ENCODE data around the gene BMPER.

The BMPER gene

DNA sequence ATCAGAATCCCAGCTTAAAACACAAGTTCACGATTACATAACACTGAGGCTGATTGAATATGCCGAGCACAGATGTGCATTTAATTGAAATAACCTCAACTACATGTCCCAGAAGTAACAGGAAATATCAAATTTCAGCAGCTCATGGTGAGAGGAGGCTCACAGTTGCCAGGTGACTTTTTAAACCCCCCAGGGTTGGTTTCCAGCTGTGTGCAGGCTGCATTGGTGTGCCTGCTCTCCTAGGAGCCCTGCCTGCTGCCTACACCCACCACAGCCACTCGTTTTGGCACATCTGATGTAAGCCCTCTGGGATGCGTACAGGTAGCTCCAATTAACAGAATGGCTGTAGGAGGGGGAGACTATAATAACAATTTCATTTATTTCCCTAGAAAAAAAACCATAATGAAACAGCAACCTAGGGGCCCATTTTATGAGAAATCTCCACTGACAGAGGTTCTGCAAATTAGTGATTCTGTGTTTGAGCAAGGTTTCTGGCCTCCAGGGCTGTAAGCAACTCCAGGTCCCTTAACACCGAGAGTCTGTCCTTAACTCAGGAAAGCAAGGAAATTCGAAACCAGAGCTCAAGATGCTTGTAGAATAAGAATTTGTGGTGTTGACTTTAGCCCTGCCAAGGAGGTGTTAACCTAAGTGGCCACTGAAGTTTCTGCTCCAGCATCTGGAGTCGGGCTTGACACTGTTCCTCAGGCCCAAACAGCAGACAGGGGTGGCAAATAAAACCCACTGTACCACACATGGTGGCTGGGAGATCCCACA is 161.9 kb downstream of the BMPER start:
- no peak for DNase-seq

DNA sequence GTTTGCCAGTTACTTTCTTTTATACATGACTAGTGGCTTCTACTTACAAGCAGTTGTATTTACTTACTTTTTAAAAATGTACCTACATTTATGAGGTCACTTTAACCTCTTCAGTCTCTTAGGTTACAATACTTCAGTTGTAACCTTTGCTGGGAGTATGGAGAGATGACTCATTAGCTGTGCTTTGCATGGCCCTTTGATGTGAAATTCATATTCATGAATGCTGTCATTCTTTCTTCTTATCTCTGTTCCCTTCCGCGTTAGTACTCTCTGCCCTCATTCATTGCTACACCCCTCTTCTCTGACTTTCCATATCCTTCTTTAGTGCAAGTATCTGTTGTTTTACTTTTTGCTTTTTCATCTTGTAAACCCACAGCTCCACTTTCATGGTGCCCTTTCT is 164.3 kb downstream of the BMPER start:
- no peak for DNase-seq

DNA sequence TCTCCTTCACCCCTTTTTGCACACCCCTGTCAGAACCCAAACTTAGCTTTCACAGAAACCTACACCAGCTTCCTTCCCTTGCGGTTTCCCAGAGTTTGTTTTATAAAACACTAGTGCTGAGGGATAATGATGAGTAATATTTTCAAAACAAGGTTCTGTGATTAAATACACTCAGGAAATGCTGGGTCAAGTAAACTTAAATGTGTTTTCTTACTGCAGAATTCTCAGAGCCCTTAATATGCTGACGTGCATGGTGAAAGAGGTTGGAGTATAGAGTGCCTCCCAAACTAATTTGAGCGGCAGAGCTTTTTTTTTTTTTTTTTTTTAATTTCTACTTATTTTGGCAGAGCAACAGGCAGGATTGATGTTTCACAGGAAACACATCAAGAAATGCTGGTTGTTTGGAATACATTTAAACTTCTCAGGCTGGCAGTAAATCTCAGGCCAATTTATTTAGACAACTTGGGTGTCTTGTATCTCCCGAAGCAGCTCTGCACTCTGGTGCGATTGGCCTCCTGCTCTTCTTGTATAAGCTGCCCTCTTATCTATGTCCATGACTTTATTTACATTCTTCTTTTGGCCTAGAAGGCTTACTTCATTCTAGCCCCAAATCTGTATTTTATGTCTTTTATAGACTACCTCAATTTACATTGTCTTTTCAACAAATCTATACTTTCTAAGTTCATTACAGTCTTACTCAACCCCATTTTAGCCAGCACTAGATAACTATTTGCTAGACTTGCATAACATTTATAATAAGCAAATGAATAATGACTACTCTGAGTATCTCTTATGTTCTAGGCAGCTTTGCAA is 165.4 kb downstream of the BMPER start:
- DNase-seq, result no peak

DNA sequence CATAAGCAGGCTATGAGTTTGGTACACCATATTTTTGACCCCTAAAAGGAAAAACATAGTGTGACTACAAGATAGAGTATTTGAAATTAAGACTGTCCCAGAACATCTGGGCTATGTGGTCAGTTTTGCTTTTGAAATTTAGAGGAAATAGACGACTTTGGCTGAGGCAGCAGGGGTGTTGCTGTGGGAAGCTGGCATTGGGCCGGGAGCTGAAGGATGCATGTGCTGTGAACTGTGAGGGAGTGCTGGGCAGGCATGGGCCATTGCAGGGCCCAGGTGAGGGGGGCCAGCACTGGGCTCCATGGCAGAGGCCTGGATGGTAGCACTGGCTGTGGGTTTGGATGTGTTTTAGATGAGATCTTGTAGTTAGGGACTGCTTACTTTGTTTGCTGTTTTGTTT is 168.3 kb downstream of the BMPER start:
- DNase-seq, result no peak

DNA sequence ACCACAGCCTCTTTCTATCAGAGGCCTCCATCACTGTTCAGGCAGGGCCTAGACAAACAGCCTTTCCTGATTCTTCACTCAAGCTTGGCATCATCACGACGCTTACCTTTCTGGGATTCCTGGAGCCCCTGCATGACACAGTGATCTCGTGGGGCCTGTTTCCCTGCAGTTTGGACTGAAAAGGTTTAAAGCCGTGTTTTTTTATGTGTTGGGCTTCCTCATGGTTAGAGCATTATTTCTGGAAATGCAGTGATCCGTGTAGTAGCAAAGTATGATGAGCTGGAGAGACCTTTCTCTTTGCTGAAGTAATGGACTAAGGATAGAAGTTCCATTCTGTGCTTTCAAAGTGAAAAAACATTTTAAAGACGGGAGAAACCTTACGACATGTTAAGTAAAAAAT is 169.1 kb downstream of the BMPER start:
- no peak for DNase-seq

DNA sequence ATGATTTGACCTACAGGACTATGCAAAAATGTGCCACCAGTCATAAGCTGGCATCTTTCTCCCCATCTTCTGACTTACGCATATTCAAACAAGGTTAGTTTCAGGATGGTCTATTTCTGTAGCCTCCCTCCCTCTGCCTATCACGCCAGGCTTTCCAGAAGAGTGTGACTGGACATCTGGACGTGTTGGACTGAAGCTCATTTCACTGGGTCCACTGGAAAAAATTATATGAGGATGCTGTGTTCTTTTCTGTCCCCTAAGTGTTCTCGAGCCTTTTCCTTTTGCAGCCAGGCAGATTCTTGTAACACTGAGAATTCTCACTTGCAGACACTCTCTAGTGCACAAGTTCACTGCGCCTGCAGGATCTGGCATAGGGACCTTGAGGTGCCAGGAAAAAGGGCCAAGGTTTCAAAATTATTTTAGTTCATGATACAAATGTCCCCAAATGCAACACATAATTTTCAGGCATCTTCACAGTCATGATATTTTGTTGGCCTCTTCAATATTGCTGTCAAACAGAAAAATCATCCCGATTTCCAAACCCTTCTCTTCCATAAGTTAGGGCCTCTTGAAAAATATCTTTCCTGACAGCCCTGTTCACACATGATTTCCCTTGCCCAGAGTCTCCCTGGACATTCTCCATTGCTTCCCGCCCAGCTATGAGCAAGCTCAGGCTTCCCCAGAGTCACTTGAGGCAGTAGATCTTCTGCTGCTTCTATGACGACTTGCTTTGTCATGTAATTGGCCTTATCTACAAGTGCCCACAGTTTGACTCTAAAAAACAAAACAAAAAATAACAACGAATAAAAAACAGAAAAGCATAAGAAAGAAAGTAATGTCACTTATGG is 170.4 kb downstream of the BMPER start:
- no peak for DNase-seq

DNA sequence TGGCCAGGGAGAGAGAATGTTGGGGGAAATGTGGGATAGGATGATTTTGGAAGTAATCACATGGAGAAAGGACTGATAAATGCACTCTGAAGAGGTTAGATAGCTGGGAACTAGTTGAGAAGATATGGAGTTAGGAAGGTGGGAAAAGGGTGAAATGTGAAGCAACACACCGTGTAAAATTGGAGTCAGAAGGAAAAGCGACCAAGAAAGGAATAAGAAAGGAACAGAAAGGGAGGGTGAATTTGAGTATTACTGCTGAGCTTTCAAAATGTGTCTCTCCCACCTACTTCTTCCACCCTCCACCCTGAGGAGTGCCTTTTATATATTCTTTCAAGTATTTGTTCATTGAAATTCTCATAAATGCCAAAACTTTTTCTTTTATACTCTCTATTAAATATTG is 171.8 kb downstream of the BMPER start:
- DNase-seq, result no peak

DNA sequence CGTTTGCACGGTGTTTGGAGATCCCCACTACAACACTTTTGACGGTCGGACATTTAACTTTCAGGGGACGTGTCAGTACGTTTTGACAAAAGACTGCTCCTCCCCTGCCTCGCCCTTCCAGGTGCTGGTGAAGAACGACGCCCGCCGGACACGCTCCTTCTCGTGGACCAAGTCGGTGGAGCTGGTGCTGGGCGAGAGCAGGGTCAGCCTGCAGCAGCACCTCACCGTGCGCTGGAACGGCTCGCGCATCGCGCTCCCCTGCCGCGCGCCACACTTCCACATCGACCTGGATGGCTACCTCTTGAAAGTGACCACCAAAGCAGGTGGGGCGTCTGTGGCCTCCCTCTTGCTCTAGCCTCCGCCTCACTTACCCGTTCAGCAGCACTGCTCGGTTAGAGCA is 173.5 kb downstream of the BMPER start:
- no peak for DNase-seq

DNA sequence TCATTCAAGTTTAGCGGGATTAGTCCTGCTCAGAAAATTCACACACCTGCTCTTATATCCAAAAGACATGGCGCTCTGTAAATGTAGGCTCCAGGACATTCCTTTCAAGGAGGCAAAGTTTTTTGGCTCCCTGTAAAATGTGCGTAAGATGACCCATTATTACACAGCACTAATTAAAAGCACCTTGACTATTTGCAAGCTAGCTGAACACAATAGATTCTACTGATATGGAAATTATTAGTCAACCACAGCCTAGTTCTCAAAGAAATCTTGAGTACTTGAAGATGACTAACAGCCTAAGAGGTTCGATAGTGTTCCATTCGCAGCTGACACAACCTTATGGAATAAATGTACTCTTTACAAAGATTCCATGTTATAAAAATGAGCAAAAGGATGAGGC is 175.2 kb downstream of the BMPER start:
- no peak for DNase-seq

DNA sequence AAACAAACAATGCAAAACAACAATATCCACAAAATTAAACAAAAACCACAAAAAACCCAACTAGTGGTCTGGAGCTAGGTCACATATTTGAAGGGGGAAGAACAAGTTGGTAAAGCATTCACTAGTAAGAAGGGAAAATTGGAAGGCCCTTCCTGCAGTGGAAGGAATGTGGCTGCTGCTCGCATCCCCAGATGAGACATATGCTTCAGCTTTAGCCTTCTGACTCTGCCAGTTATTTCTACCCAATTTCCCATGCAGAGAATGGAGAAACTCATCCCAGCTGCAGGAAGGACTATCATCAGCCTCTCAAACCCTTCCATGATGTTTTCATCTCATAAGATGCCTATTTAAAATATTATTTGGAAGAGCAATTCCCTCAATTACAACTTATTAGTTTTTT is 176.6 kb downstream of the BMPER start:
- DNase-seq, result no peak

DNA sequence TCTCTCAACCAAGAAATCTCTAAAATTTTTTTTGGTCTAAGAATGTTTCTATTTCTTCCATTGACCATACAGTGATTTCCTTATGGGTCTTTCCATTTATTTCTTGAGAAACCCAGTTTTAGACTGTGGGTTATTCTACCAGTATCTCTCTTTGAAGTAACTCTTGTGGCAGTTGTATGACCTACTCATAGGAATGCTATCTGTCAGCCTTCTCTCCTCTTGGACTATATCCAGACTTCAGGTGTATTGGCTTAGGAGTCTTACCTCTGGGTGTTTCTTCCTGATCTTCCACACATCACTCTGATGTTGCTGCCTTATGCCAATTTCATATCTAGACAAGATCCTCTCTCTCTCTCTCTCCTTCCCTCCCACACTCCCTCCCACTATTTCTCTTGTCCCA is 178.1 kb downstream of the BMPER start:
- DNase-seq, result no peak

DNA sequence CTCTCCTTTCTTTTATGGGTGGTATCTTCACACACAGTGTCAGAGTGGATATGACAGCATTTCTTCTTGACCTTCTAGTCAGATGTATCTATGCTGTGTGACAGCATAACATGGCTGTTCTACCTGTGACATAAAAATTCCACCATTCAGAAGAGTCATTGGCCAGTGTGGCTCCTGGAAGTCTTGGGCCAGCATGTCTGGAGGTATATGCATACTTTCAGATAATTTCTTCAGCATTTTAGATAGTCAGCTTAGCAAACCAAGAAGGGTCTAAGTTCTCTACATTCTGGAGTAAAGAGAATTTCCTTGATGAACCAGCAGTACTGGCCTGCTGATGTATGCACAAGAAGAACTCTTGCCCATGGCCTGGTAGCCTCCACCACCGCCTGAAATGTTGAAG is 179.3 kb downstream of the BMPER start:
- DNase-seq, result no peak

DNA sequence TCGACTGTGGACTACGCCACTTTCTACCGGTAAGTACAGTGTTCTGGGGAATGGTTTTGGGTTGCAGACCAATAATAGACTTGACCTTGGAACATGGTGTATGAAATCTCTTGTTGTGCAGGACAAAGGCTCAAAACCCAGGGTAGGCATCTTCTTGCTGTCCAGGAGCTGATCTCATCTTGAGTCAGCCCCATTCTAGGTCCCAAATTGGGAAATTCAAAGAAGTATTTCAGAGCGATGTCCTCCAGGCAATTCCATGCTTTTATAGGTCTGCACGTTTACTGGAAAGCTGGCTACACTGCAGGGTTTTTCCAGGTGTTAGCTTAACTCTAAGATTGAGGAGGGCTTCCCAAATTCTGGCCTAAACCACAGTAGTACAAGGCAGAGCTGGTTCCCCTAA is 180.7 kb downstream of the BMPER start:
- DNase-seq, result no peak

DNA sequence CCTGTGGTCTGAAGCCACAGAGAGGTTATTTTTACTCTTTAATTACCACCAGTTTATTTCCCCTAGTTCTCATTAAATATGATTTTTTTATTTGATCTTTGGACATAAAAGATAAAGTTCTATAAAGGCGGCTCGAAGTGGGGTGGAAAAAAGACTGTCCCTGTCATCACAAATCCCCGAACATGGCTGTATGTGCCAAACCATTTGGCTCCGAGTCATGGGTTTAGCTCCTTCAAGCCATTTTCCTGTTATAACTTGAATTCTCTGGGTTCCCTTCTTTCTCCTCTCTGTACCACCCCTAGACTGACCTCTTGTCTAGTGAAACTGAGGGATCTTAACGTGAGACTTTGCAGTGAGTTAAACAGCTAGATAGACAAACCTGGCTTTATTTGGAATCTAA is 181.6 kb downstream of the BMPER start:
- DNase-seq, result no peak

DNA sequence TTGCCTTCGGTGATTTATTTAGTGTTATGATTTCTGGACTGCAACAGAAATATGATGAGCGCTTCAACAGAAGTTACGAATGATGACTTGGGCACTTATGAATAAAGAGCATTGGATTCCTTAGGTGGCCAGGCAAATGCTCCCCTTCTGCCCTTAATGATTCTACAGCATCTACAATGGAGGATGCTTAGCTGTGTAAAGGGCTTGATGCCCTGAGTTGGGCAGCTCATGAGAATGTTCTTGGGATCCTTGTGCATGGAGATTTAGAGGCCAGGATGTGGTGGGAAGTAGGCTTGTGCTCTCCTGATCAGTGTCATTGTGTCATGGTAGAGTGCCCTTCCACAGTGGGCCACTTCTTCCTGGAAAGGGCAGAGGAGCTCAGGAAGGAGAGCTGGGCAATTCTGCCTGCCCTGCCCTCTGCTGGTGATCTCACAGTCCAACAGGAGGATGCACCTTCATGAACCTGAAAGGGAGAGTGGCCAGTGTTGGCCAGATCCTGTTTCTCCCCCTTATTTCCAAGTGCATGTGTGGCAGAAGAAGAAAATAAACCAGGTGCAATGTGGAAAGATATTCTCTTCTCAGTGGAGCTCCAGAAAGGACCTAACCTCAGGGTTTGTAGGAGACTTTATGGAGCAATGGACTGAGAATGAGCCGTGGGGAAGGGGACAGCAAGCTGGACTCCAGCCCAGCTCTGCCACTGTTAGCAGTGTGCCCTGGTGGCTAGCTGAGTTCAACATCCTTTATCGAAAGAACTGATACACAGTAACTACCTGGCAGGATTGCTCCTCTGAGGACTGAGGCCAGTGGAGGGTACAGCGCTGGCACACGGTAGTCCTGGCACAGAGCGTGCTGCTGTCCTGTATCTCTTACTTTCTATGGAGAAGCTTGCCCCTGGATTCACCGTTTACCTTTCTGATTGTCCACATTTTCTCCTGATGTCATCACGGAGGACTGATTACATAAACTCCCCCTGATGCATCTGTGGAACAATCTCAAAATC is 182.9 kb downstream of the BMPER start:
- no peak for DNase-seq

DNA sequence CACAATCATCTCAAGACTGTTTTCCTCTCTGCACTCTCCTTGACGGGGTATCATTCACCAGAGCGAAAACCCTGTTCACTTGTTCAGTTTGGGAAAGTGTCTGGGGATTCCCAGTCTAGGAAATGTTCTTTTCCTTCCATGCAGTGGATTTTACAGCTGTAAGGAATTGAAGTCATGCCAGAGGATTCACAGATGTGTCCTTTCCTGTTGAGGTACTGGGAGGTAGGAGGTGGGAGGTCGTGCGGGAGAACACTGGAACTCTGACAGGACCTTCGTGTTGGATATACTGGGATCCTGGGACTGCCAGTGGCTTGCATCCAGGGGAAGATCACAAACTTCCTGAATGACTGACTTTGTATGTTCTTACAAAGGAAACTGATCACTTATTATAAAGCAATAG is 185.5 kb downstream of the BMPER start:
- no peak for DNase-seq

DNA sequence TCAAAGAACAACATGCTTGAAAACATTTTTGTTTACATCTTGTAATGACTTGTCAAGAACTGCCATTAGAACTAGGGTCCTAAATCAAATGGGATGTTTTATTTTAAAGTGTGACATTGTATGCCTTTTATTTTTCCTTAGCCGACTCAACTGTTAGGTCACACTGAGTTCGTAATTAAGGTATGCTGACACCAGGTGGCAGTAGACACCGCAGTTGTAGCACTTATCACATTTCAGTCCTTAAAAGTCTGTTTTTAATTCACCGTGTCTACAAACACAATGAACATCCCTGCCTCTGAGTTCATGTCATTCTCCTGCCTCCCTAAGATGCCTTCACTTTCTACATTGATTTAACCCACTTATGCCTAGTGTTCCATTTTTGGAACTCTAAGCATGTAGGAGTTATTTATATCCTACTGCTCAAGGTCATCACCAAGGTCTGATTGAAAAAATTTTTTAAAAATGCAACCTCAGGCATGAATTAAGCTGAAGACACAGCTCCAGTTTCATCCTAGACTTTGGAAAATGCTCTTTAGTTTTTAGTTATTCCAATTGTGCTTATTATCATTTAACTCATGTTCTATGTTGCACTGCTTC is 186.1 kb downstream of the BMPER start:
- no peak for DNase-seq

DNA sequence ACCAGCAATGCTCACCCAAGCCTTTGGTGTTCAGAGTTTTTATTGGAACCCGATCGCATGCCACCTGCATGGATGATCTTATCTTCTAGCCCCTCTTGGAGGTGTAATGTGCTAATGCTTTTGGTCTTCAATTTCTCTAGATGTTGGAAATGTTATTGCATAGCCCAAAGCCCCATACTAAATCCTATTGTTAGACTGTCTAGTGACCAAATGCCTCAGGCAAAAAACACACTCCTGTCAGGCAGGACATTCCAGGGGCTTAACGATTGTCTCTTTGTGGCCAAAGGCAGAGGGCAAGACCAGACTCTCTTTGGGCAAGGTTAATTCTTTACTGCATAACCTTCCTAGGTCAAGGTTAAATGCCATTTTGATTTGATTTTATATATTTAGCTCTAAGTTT is 187.9 kb downstream of the BMPER start:
- no peak for DNase-seq

DNA sequence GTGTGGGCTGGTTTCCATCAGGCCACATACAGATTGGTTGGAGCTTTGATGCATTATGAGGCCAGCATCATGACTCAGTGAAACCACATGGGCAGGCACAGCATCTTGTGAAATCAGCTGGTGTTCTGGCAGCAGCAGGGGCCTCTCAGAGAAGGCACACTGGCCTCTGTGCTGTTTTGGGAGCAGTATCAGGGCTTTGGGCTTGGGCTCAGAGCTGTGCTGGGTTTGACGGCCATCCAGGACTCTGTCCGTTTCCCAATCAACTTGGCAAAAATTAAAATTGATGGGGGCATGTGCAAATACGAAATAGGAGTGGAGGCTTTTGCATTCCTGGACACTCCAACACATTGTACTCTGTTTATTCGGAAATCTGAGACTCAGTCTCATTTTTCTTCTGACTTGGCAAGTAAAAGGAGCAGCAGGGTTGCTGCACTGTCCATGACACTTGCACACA is 190.9 kb downstream of the BMPER start:
- DNase-seq, result no peak

DNA sequence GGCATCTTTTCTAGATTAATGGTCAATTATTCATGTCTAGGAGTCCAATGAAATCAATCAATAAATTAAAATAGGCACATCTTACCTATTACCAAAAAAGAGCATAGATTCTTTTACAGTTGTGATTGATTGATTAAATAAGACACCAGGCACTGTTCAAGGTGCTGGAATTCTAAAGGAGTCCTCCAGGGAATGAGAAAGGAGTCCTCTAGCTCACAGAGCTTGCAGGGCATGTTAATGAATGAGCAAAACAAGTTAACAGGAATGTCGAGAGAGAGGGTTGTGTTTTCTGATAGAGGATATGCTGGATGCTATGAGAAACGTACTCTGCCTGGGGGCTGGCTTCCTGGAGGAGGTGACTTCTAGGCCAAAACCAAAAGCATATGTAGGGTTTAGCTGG is 191.4 kb downstream of the BMPER start:
- DNase-seq, result no peak

DNA sequence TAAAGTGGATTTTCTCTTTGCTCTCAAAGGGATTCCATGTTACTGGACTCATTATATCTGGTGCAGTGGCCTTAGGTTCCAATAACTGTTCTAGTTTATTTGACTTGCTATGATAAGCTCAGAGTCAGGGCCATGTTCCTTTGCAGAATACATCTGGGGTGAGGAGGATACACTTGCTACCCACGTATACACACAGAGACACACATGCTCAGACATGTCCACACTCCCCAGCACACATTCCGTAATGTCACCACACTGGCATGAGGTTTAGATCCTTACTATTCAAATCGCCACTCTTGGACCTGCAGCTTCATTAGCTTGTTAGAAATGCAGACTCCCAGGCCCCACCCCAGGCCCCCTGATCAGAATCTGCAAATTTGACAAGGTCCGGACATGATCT is 195.3 kb downstream of the BMPER start:
- DNase-seq, result no peak

DNA sequence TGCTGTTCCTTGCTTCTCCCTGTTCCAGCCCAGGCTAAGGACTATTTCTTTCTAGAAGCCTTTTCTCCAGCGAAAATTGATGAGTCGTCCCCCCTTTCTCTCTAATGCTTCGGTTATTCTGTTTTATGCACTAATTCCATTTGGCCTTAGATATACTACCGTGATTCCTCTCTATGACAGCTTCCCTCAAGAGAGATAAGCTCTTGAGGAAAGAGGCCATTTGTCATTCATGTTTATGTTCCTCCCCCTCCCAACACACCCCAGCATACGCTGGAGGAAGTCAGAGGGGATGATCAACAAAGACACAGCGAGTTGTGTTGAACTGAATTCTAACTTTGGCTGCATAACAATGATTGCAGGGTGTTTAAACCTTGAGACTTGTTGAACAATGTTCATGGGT is 198.8 kb downstream of the BMPER start:
- no peak for DNase-seq
